ENCODE results near the gene MESP1.

The MESP1 gene

DNA sequence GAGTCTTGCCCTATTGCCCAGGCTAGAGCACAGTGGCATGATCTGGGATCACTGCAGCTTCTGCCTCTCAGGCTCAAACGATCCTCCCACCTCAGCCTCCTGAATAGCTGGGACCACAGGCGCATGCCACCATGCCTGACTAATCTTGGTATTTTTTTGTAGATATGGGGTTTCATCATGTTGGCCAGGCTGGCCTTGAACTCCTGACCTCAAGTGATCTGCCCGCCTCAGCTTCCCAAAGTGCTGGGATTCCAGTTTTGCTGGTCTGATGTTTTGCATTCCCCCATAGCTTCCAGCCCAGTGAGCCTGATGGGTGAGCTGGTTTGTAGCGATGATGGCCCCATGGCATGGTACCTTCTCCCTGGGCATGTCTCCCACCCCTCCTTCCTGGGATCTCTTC is 4.7 kb upstream of the MESP1 start:
- DNase-seq: no peak

DNA sequence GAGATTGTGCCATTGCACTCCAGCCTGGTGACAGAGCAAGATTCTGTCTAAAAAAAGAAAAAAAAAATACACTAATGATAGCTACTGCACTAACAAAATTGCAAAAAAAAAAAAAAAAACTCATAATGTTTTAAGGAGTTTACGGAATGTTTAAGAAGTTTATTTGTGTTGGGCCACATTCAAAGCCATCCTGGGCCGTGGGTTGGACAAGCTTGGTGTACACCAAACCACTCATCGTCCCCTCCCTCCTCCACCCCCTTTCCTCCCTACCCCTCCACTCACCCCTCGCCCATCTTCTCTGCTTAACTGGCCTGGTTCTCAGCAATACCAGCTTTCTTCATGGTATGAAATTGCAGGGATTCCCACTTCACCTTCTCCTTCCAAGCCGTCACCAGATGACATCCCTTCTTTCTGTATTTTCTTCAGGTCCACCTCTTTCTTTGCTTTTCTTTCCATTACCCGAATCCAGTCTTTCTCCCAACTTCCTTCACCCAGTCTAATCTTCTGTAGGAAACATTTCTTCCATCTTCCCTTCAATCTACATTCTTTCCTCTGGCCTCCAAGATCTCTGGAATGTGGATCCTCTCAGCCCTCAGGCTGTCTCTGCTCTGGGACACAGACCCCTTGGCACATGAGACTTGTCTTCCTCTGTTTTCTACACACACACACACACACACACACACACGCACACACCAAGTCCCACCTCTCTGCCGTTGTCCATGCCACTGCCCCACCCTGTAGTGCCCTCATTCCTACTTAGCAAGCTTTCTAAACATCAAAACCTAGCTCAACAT is 3.5 kb upstream of the MESP1 start:
- DNase-seq: no peak

GRCh38 chr15:89753855-89754254 is 2.8 kb upstream of the MESP1 start:
- DNase-seq: no peak

DNA sequence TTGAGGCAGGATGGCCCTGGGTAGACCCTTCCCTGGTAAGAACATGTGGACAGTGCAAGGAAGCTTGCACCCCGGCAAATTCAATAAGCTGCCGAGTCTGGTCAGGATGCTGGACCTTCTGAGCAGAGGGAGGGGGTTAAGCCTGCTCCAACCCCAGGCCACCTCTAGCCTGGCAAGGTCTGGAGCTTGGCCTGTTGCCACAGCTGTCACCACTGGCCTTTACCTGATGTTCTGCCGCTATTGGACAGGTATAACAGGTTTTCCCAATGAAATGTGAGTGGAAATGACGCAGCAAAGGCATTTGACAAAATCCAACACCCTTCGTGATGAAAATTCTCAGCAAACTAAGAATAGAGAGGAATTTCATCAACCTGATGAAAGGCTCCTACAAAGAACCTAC is 699 bp upstream of the MESP1 start:
- DNase-seq: no peak

DNA sequence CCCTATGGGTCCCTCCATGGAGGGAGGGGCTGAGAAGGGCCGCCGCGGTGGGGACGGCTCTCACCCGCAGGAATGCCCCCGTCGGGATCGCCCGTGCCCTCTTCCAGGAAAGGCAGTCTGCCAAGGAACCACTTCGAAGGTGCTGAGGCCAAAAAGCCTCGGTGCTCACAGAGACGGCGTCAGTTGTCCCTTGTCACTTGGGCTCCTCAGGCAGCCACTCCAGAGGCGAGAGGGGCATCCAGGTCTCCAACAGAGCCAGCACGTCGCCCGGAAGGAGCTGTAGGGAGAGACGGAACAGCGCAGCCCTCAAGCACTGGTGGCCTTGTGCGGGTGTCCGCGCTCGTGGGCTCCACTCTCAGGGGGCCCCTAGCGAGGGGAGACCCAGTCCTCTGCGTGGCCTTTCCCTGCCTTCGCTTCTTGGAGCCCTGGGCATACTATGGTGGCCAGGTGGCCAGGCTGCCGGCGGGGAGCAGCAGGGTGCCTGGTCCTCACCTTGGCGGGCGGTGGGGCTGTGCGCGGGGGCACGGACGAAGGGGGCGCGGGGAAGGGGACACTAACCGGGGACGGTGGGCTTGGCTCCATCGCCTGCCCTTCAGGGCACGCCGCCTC is 994 bp downstream of the MESP1 start:
- peak; percentile 23 for DNase-seq

GRCh38 chr15:89749526-89749925 is 1.5 kb downstream of the MESP1 start:
- DNase-seq: no peak

- DNase-seq: no peak
These were observed 2.0 kb downstream of the MESP1 start for GRCh38 chr15:89749054-89749453.

DNA sequence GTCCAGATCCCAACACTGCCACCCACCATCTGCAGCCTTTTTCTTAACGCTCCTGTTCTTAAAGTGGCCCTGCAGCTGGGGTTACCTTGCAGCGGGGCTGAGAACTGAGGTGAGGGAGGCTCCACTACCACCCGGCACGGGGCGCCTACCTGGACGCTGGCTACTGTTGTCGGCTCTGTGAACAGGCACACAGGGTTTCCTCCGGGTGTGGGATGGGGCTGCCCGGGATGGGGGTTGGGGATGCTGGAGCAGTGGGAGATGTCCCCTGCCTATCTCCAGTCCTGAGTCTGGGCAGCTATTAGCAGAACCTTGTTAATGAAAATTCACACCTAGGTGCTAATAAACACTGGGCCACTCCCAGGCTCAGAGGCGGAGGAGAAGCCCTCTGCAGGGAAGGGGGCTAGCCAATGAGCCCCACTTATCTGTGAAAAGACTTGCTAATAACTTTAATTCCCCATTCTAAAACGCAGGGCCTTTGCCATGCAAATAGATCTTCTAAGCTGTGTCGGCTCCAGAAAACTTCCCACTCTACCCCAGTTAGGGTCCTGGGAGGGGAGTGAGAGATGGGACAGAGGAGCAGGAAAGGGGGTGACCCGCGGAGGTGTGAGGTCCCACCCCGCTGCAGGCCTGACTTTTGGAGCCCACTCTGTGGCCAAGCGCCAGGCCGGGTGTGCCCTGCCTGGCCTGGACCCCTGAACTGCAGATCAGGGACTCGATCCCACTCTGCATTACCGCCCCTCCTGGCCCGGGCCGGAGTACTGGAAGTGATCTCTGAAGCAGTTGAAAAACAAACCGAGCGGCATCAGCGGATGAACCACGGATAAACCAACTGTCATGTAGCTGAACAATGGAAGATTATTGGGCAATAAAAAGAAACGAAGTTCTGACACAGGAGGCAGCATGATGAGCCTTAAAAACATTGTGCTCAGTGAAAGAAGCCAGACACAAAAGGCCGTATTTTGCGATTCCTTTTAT is 3.1 kb downstream of the MESP1 start:
- no peak for DNase-seq

GRCh38 chr15:89746386-89746780 is 4.7 kb downstream of the MESP1 start:
- no peak for DNase-seq

DNA sequence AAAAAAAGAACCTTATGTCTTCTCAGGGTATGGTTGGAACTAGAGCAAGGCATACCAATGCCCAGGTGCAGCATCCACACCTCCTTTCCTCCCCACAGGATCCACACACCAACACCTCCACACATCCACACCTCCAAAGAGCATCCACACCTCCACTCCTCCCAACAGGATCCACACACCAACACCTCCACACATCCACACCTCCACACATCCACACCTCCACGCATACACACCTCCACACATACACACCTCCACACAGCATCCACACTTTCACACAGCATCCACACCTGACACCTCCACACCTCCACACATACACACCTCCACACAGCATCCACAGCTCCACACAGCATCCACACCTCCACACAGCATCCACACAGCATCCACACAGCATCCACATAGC is 5.3 kb downstream of the MESP1 start:
- DNase-seq: no peak

DNA sequence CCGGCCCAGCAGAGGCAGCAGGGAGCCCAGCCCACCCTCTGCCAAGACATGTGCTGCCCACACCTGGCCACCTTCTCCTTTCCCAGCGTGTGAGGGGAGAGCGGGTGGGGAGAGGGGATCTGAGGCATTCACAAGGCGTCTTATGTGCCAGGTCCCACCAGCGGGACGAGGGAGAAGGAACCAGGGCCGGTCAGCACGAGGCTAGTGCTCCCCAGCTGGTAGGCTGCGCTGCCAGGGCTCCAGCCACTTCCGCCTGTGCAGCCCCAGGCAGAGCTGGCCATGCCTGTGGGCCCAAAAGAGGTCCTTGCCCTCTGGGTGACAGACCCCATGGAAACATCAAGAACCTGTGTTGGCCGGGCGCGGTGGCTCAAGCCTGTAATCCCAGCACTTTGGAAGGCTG is 5.9 kb downstream of the MESP1 start:
- DNase-seq: no peak

GRCh38 chr15:89743594-89743993 is 7.5 kb downstream of the MESP1 start:
- DNase-seq: no peak

GRCh38 chr15:89743011-89743410 is 8.0 kb downstream of the MESP1 start:
- DNase-seq: no peak

GRCh38 chr15:89740137-89740536 is 10.9 kb downstream of the MESP1 start:
- peak; percentile 37 for DNase-seq

GRCh38 chr15:89735773-89736172 is 15.3 kb downstream of the MESP1 start:
- DNase-seq: no peak

- DNase-seq: no peak
These were observed 18.4 kb downstream of the MESP1 start for GRCh38 chr15:89732451-89733172.

GRCh38 chr15:89731275-89731674 is 19.8 kb downstream of the MESP1 start:
- DNase-seq: no peak

GRCh38 chr15:89728254-89728653 is 22.8 kb downstream of the MESP1 start:
- no peak for DNase-seq

DNA sequence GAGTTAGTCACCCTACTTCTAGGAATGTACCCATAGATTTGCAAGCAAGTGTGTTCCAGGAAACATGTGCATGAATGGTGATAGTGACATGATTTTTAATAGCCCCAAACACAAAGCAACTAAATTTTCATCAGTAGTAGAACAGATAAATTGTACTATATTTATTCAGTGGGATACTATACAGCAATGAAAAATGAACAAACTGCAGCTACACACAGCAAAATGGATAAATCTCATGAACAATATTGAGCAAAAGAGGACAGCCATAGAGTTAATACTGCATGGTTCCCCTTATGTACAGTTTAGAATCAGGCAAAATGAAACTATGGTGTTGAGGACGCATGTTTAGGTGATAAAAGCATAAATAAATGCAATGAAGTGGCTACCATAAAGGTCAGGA is 26.0 kb downstream of the MESP1 start:
- DNase-seq: no peak

DNA sequence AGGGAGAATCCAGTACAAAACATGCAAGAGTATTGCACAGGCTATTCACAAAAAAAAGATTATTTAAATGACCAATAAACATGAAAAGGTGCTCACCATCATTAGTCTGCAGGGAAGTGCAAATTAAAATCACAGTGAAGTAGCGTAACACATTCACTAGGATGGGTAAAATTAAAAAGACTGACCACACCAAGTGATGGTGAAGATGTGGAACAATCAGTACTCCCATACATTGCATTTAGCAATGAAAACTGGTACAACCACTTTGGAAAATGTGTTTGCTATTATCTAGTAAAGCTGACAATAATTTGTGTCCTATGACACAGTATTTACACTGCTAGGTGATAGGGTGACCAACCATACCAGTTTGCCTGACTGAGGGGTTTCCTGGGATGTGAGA is 26.4 kb downstream of the MESP1 start:
- DNase-seq: no peak

GRCh38 chr15:89723031-89723430 is 28.0 kb downstream of the MESP1 start:
- no peak for DNase-seq

GRCh38 chr15:89714775-89715174 is 36.3 kb downstream of the MESP1 start:
- no peak for DNase-seq

DNA sequence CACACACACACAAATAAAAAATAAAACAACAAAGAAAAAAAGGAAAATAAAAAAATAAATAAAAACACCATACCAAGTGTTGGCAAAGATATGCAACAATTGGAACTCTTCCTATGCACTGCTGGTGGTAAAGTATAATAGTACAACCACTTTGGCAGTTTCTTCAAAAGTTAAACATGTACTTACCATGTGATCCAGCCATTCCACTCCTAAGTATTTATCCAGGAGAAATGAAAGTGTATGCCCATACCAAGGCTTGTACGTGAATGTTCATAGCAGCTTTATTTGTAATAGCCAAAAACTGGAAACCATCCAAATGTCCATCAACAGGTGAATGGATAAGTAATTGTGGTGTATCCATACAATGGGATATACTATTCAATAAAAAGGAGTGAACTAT is 43.5 kb downstream of the MESP1 start:
- no peak for DNase-seq
